Upper lobe of left lung (tissue), 4 donors: ENCODE measurements around the gene NBAS.

Experiments used
- CTCF ChIP-seq, 6 experiments: fragments of 450-650 bp in 4 of 6; fragments of 200-600 bp in 2 of 6; sonication (generic) in 2 of 6; IDR thresholded peaks; one replicate each; pipeline ENCODE4 v1.5.1; 2016 to 2019; ENCODE audit warnings: antibody characterized with exemption in 6 of 6
- POLR2A ChIP-seq, 4 donors: fragments of 450-650 bp; IDR thresholded peaks; one replicate each; pipeline ENCODE4 v1.5.1; 2016 to 2017; ENCODE audit warnings: antibody characterized with exemption in 4 of 4, mild to moderate bottlenecking in 2 of 4
- POLR2AphosphoS5 ChIP-seq, 2 donors: sonication (generic); formaldehyde crosslinking; IDR thresholded peaks; one replicate each; pipeline ENCODE4 v1.5.1; 2017; ENCODE audit warnings: antibody characterized with exemption in 2 of 2

- no peak for TF ChIP-seq CTCF (IDR thresholded peaks at IDR 0.05)
- TF ChIP-seq POLR2AphosphoS5 (IDR thresholded peaks at IDR 0.05) = no peak
- TF ChIP-seq POLR2A (IDR thresholded peaks at IDR 0.05) = no peak
These were observed 340.5 kb downstream of the NBAS start for GRCh38 chr2:15220603-15221002.
